GM23338 (cell line): ENCODE data around the gene ZNF200. TPM values are rescaled to one million over a fixed set of nuclear protein-coding genes. Genes with fewer than 3 reads are reported as not detected.
A peak's percentile ranks its signal among the peaks of the same experiment; 100 is the strongest.

Source experiments
- ATAC-seq: fragments of 200-7000 bp; cut with Tn5 transposase; 3 replicates; pipeline ENCODE4 v1.9.1; 2020
- DNase-seq: peaks from one replicate; pipeline ENCODE4 v3.0.0-alpha.2; 2015; ENCODE audit warnings: low spot score
- H2AFZ ChIP-seq: fragments of 200-600 bp; sonication (generic); 2 replicates; pipeline ENCODE4 v1.8.0; 2016; ENCODE audit warnings: antibody characterized with exemption, mild to moderate bottlenecking, moderate library complexity
- H3F3A ChIP-seq: fragments of 200-600 bp; sonication (generic); replicated peaks from 2 replicates; pipeline ENCODE4 v1.8.0; 2017; ENCODE audit warnings: antibody characterized with exemption, mixed run types, low read depth
- H3K27ac ChIP-seq: fragments of 200-600 bp; sonication (generic); 2 replicates; pipeline ENCODE4 v1.6.1; 2016; ENCODE audit warnings: low read depth
- H3K27me3 ChIP-seq: fragments of 200-600 bp; sonication (generic); 2 replicates; pipeline ENCODE4 v1.8.0; 2016; ENCODE audit warnings: mild to moderate bottlenecking, mixed run types, moderate library complexity; ENCODE audit not compliant: insufficient read depth
- H3K36me3 ChIP-seq: fragments of 200-600 bp; sonication (generic); 2 replicates; pipeline ENCODE4 v1.8.0; 2016; ENCODE audit warnings: mild to moderate bottlenecking; ENCODE audit not compliant: insufficient read depth
- H3K4me1 ChIP-seq: fragments of 200-600 bp; sonication (generic); 2 replicates; pipeline ENCODE4 v1.8.0; 2016; ENCODE audit warnings: mild to moderate bottlenecking, moderate library complexity; ENCODE audit not compliant: insufficient read depth
- H3K4me2 ChIP-seq: fragments of 200-600 bp; sonication (generic); 2 replicates; pipeline ENCODE4 v1.7.1; 2017; ENCODE audit warnings: mixed run types
- H3K4me3 ChIP-seq: fragments of 200-600 bp; sonication (generic); 2 replicates; pipeline ENCODE4 v1.6.1; 2016; ENCODE audit warnings: mixed run types
- H3K79me2 ChIP-seq: fragments of 200-600 bp; sonication (generic); replicated peaks from 2 replicates; pipeline ENCODE4 v1.8.0; 2017; ENCODE audit warnings: mild to moderate bottlenecking; ENCODE audit not compliant: insufficient read depth
- H3K9me2 ChIP-seq: fragments of 200-600 bp; sonication (generic); 2 replicates; pipeline ENCODE4 v1.8.0; 2017; ENCODE audit not compliant: insufficient read depth
- H4K20me1 ChIP-seq: fragments of 200-600 bp; sonication (generic); replicated peaks from 2 replicates; pipeline ENCODE4 v1.8.0; 2017; ENCODE audit warnings: mild to moderate bottlenecking; ENCODE audit not compliant: insufficient read depth
- H3K27ac Mint-ChIP-seq: 2 replicates; pipeline ENCODE4 v1.8.0; 2020; ENCODE audit warnings: inconsistent platforms, mild to moderate bottlenecking, moderate library complexity, mixed read lengths
- H3K27me3 Mint-ChIP-seq: 3 replicates; pipeline ENCODE4 v1.8.0; 2022; ENCODE audit warnings: low read depth, mild to moderate bottlenecking, moderate library complexity, mixed read lengths, inconsistent platforms; ENCODE audit not compliant: insufficient read depth, poor library complexity
- H3K36me3 Mint-ChIP-seq: 3 replicates; pipeline ENCODE4 v1.8.0; 2021; ENCODE audit warnings: low read depth, mild to moderate bottlenecking, inconsistent platforms, moderate library complexity, mixed read lengths
- H3K4me1 Mint-ChIP-seq: 3 replicates; pipeline ENCODE4 v1.8.0; 2020; ENCODE audit warnings: mild to moderate bottlenecking, inconsistent platforms, mixed read lengths
- H3K4me3 Mint-ChIP-seq: 3 replicates; pipeline ENCODE4 v1.8.0; 2021; ENCODE audit warnings: moderate library complexity, mild to moderate bottlenecking, inconsistent platforms, mixed read lengths
- H3K9me3 Mint-ChIP-seq: 3 replicates; pipeline ENCODE4 v1.8.0; 2020; ENCODE audit warnings: moderate library complexity, mild to moderate bottlenecking, inconsistent platforms, mixed read lengths
- CREB1 ChIP-seq: fragments of 250-450 bp; sonication (Bioruptor Pico); IDR thresholded peaks from 2 replicates; pipeline ENCODE4 v1.5.0; 2020; ENCODE audit warnings: low read depth, mild to moderate bottlenecking, moderate library complexity
- EZH2phosphoT487 ChIP-seq: fragments of 200-600 bp; sonication (generic); IDR thresholded peaks from one replicate; pipeline ENCODE4 v1.8.1; 2018; ENCODE audit warnings: antibody characterized with exemption; ENCODE audit not compliant: unreplicated experiment
- POLR2AphosphoS5 ChIP-seq: IDR thresholded peaks from 2 replicates; pipeline ENCODE4 v1.6.1; 2016; ENCODE audit warnings: antibody characterized with exemption, low read depth
- ZNF331 ChIP-seq: fragments of 250-450 bp; sonication (Bioruptor Pico); IDR thresholded peaks from 2 replicates; pipeline ENCODE4 v1.5.0; 2020; ENCODE audit warnings: low read depth, mild to moderate bottlenecking, moderate library complexity
- polyA plus RNA-seq: library from polyadenylated mRNA; unstranded; fragments of >200 nt; fragmentation: Nextera tagmentation; extraction: Ambion mirVana; gene quantifications from 2 replicates; pipeline ENCODE4 v1.2.1, GENCODE V29; 2016
- total RNA-seq: library from RNA; depleted of rRNA; stranded (reverse); fragments of >200 nt; shearing (Covaris generic); gene quantifications from 2 replicates; pipeline ENCODE4 v1.2.3, GENCODE V29; 2014
- TF ChIP-seq, protein P1 (sequence below): IDR thresholded peaks from 2 replicates; pipeline ENCODE4 v1.6.1; 2016; ENCODE audit warnings: antibody characterized with exemption
- TF ChIP-seq, protein P2 (sequence below), 2 experiments: fragments of 200-600 bp in 1 of 2; sonication (generic) in 1 of 2; conservative IDR thresholded peaks; 2 replicates each; pipeline versions ENCODE4 v1.5.1 to v1.6.1; 2016 to 2017; ENCODE audit warnings: antibody characterized with exemption in 2 of 2, low read depth in 2 of 2, mild to moderate bottlenecking in 2 of 2, moderate library complexity in 1 of 2

The ZNF200 gene
- total and polyA plus RNA-seq, 2 experiments from 2014 or later, result 9.2 to 9.7 TPM

DNA sequence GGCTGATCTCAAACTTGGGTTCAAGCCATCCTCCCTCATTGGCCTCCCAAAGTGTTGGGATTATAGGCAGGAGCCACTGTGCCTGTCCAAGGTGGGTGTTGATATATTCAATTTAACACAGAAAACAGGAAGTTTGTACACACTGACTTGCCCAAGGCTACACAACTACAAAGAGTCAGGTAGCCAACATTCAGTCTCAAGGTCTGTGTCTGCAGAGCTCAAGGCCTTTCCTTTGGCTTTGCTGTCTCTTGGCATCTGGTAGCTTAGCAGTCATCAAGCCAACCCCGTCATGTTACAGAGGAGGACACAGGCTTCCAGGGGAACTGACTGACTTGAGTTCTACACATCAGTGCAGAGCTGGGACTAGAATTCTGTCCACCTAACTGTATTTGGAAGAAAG is 33.3 kb upstream of the ZNF200 start (continued):
- TF ChIP-seq, protein P1, sequence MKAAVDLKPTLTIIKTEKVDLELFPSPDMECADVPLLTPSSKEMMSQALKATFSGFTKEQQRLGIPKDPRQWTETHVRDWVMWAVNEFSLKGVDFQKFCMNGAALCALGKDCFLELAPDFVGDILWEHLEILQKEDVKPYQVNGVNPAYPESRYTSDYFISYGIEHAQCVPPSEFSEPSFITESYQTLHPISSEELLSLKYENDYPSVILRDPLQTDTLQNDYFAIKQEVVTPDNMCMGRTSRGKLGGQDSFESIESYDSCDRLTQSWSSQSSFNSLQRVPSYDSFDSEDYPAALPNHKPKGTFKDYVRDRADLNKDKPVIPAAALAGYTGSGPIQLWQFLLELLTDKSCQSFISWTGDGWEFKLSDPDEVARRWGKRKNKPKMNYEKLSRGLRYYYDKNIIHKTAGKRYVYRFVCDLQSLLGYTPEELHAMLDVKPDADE, result no peak
- TF ChIP-seq EZH2phosphoT487, result no peak

- no peak overlapping the region for H3K4me3 Mint-ChIP-seq
- no peaks in the 10 kb centered on the region for H3K79me2 ChIP-seq
- no peaks in the 10 kb centered on the region for H3K36me3 ChIP-seq
- no peak overlapping the region for H3K27ac ChIP-seq
- H3K27me3 Mint-ChIP-seq, result peaks cover 20% of the 10 kb centered on the region
- H3K4me2 ChIP-seq, result no peak overlapping the region
- DNase-seq, result peak; percentile 66
- no peak overlapping the region for H3K27ac Mint-ChIP-seq
- H3K4me3 ChIP-seq, result no peak overlapping the region
- no peaks in the 10 kb centered on the region for H4K20me1 ChIP-seq
- peaks cover 74% of the 10 kb centered on the region for H3K9me3 Mint-ChIP-seq
- no peak for ATAC-seq
- peaks cover 12% of the 10 kb centered on the region; the same call in 1 of the 2 replicates for H3K9me2 ChIP-seq
- H3F3A ChIP-seq, result peaks cover 11% of the 10 kb centered on the region
- TF ChIP-seq ZNF331, result no peak
- TF ChIP-seq, protein P2, sequence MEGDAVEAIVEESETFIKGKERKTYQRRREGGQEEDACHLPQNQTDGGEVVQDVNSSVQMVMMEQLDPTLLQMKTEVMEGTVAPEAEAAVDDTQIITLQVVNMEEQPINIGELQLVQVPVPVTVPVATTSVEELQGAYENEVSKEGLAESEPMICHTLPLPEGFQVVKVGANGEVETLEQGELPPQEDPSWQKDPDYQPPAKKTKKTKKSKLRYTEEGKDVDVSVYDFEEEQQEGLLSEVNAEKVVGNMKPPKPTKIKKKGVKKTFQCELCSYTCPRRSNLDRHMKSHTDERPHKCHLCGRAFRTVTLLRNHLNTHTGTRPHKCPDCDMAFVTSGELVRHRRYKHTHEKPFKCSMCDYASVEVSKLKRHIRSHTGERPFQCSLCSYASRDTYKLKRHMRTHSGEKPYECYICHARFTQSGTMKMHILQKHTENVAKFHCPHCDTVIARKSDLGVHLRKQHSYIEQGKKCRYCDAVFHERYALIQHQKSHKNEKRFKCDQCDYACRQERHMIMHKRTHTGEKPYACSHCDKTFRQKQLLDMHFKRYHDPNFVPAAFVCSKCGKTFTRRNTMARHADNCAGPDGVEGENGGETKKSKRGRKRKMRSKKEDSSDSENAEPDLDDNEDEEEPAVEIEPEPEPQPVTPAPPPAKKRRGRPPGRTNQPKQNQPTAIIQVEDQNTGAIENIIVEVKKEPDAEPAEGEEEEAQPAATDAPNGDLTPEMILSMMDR (conservative IDR thresholded peaks at IDR 0.05; ENCODE audit: low read depth in 2 of 2), result peak; percentile 68 to 72
- no peak overlapping the region for H2AFZ ChIP-seq
- peaks cover 10% of the 10 kb centered on the region for H3K27me3 ChIP-seq
- H3K4me1 Mint-ChIP-seq, result peaks cover 3% of the 10 kb centered on the region; the same call in 1 of the 3 replicates
- peaks cover 7% of the 10 kb centered on the region; the same call in 2 of the 3 replicates for H3K36me3 Mint-ChIP-seq
- no peaks in the 10 kb centered on the region for H3K4me1 ChIP-seq
These were observed 32.0 kb upstream of the ZNF200 start for GRCh38 chr16:3266873-3267537.

DNA sequence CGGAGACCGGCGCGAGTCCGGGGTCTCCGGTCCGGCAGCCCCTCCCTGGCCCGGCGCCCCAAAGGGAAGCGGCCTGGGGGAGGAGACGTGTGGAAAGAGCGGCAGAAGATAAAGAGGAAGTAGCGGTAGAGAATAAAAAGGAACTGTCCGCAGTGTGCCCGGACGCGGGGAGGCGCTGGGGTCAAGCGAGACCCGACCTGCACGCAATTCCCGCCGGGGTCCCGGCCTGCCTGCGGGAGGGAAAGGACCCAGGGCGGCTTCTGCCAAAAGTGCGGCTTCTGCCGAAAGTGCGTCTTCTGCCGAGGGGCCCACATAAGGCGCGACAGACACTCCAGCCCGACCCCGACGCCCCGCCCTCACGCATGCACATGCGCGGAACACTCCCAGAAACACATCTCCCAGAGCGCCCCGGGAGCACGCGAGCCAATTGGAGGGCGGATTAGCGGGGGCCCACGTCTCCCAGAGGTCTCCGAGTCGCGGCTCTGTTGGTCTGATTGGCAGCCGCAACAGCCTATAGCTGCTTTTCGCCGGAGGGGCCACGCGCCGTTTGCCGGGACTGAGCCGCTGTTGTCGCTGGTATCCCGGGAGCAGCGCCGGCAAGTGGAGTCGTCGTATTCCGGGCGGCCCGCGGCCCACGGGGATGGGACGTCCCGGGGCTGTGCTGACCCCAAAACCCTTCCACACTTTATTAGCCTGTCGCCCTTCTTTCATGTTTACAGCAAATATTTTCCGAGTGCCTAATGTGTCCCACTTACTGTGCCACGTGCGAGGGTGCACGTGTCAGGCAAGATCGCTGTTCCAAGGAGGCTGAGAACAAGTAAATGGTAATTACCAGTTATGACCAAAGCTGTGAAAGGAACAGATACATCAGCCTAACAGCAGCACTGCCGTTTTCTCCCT is 29.4 kb upstream of the ZNF200 start:
- H3K27ac ChIP-seq, result no peak overlapping the region; the same call in 1 of the 2 replicates

More for the DNA sequence above, 29.4 kb upstream of the ZNF200 start:
- Histone ChIP-seq H4K20me1 (no peaks in the 10 kb centered on the region), H3K9me2 (peaks cover 12% of the 10 kb centered on the region; the same call in 1 of the 2 replicates), H2AFZ (peak overlapping the region; percentile 95), H3K79me2 (no peaks in the 10 kb centered on the region), H3K4me2 (peak overlapping the region; percentile 79), H3K4me1 (no peaks in the 10 kb centered on the region), H3F3A (peaks cover 11% of the 10 kb centered on the region), H3K36me3 (no peaks in the 10 kb centered on the region), H3K27me3 (peaks cover 10% of the 10 kb centered on the region), H3K4me3 (peak overlapping the region; percentile 78)
- peak; percentile 98 for DNase-seq
- H3K36me3 Mint-ChIP-seq, result peaks cover 7% of the 10 kb centered on the region; the same call in 2 of the 3 replicates
- TF ChIP-seq CREB1 (CRISPR knock-in tag) (no peak), POLR2AphosphoS5 (peak; percentile 56)
- TF ChIP-seq, protein P2 (conservative IDR thresholded peaks at IDR 0.05; ENCODE audit: low read depth in 2 of 2), result peak; percentile 11 to 26; a peak in 2 of 4 replicates
- peaks cover 75% of the 10 kb centered on the region for H3K9me3 Mint-ChIP-seq
- peaks cover 3% of the 10 kb centered on the region; the same call in 1 of the 3 replicates for H3K4me1 Mint-ChIP-seq
- peak overlapping the region; percentile 70 for H3K4me3 Mint-ChIP-seq
- H3K27me3 Mint-ChIP-seq, result peaks cover 26% of the 10 kb centered on the region
- H3K27ac Mint-ChIP-seq, result no peak overlapping the region
- peak; percentile 97 for ATAC-seq
